H9 (cell line): ENCODE data around the gene STXBP5L. TPM values are rescaled to one million over a fixed set of nuclear protein-coding genes. Genes with fewer than 3 reads are reported as not detected.
"Not testable (repeated sequence)": the region's sequence is repeated elsewhere in the genome, so short reads cannot be mapped to it uniquely, and the experiment has no call there.

ENCODE experiments used
- DNase-seq: peaks from one replicate; pipeline ENCODE4 v3.0.0-alpha.2; 2017
- H2AFZ ChIP-seq: one replicate; pipeline ENCODE4 v1.6.1; 2013; ENCODE audit warnings: mild to moderate bottlenecking, low read length, control low read depth, moderate library complexity
- H2AK5ac ChIP-seq: 2 replicates; pipeline ENCODE4 v1.6.1; 2013; ENCODE audit warnings: low read length, control low read depth, mixed read lengths; ENCODE audit not compliant: insufficient read length
- H2BK120ac ChIP-seq: one replicate; pipeline ENCODE4 v1.6.1; 2013; ENCODE audit warnings: low read depth, mild to moderate bottlenecking, low read length, control low read depth, inconsistent platforms; ENCODE audit not compliant: poor library complexity, severe bottlenecking
- H2BK12ac ChIP-seq: 2 replicates; pipeline ENCODE4 v1.6.1; 2013; ENCODE audit warnings: low read length, control low read depth, mixed read lengths, low read depth; ENCODE audit not compliant: insufficient read length
- H2BK15ac ChIP-seq: 2 replicates; pipeline ENCODE4 v1.6.1; 2013; ENCODE audit warnings: low read depth, low read length, control low read depth
- H2BK20ac ChIP-seq: one replicate; pipeline ENCODE4 v1.6.1; 2013; ENCODE audit warnings: low read depth, mild to moderate bottlenecking, low read length, control low read depth, inconsistent platforms; ENCODE audit not compliant: poor library complexity, severe bottlenecking
- H2BK5ac ChIP-seq: 2 replicates; pipeline ENCODE4 v1.6.1; 2013; ENCODE audit warnings: low read length, control low read depth, mixed read lengths; ENCODE audit not compliant: insufficient read length
- H3K14ac ChIP-seq: 2 replicates; pipeline ENCODE4 v1.6.1; 2013; ENCODE audit warnings: low read length, control low read depth; ENCODE audit not compliant: insufficient read depth
- H3K18ac ChIP-seq: 2 replicates; pipeline ENCODE4 v1.6.1; 2013; ENCODE audit warnings: low read depth, mild to moderate bottlenecking, mixed read lengths, low read length, control low read depth; ENCODE audit not compliant: insufficient read length
- H3K23ac ChIP-seq: 2 replicates; pipeline ENCODE4 v1.6.1; 2013; ENCODE audit warnings: low read length, control low read depth, mixed read lengths, low read depth; ENCODE audit not compliant: insufficient read length
- H3K23me2 ChIP-seq: 2 replicates; pipeline ENCODE4 v1.6.1; 2013; ENCODE audit warnings: low read depth, mild to moderate bottlenecking, mixed read lengths, low read length, control low read depth; ENCODE audit not compliant: insufficient read length, poor library complexity, severe bottlenecking
- H3K27ac ChIP-seq: 2 replicates; pipeline ENCODE4 v1.5.1; 2013; ENCODE audit warnings: low read length, control low read depth, mixed read lengths, low read depth; ENCODE audit not compliant: insufficient read length
- H3K27me3 ChIP-seq: 2 replicates; pipeline ENCODE4 v1.6.1; 2013; ENCODE audit warnings: low read length, control low read depth, inconsistent platforms; ENCODE audit not compliant: insufficient read depth
- H3K4ac ChIP-seq: 2 replicates; pipeline ENCODE4 v1.6.1; 2013; ENCODE audit warnings: low read depth, mild to moderate bottlenecking, control low read depth, inconsistent platforms, low read length, moderate library complexity
- H3K4me1 ChIP-seq: 2 replicates; pipeline ENCODE4 v1.6.1; 2013; ENCODE audit warnings: low read length, control low read depth, inconsistent platforms; ENCODE audit not compliant: insufficient read depth
- H3K4me2 ChIP-seq: 2 replicates; pipeline ENCODE4 v1.6.1; 2013; ENCODE audit warnings: low read length, control low read depth, mixed read lengths; ENCODE audit not compliant: insufficient read length, insufficient read depth
- H3K56ac ChIP-seq: 2 replicates; pipeline ENCODE4 v1.6.1; 2013; ENCODE audit warnings: low read depth, mild to moderate bottlenecking, mixed read lengths, low read length, control low read depth; ENCODE audit not compliant: insufficient read length
- H3K79me1 ChIP-seq: 2 replicates; pipeline ENCODE4 v1.6.1; 2013; ENCODE audit warnings: low read depth, mild to moderate bottlenecking, moderate library complexity, low read length, control low read depth, inconsistent platforms; ENCODE audit not compliant: insufficient read depth, poor library complexity, severe bottlenecking
- H3K79me2 ChIP-seq: 2 replicates; pipeline ENCODE4 v1.6.1; 2013; ENCODE audit warnings: low read length, control low read depth, inconsistent platforms; ENCODE audit not compliant: insufficient read depth
- H3K9ac ChIP-seq: 2 replicates; pipeline ENCODE4 v1.6.1; 2013; ENCODE audit warnings: low read length, control low read depth, mixed read lengths; ENCODE audit not compliant: insufficient read length; ENCODE audit errors: extremely low read depth
- H3K9me3 ChIP-seq: one replicate; pipeline ENCODE4 v1.6.1; 2013; ENCODE audit warnings: low read depth, low read length, inconsistent platforms; ENCODE audit not compliant: control insufficient read depth
- H3T11ph ChIP-seq: one replicate; pipeline ENCODE4 v1.6.1; 2013; ENCODE audit warnings: mild to moderate bottlenecking, low read length, control low read depth, inconsistent platforms
- H4K20me1 ChIP-seq: one replicate; pipeline ENCODE4 v1.6.1; 2013; ENCODE audit not compliant: control insufficient read depth, insufficient read length, insufficient read depth
- H4K5ac ChIP-seq: 2 replicates; pipeline ENCODE4 v1.6.1; 2013; ENCODE audit warnings: low read depth, mild to moderate bottlenecking, mixed read lengths, low read length, control low read depth; ENCODE audit not compliant: insufficient read length
- H4K8ac ChIP-seq: replicated peaks from 2 replicates; pipeline ENCODE4 v1.6.1; 2013; ENCODE audit warnings: low read length, control low read depth, mixed read lengths, low read depth; ENCODE audit not compliant: insufficient read length
- H4K91ac ChIP-seq: 2 replicates; pipeline ENCODE4 v1.6.1; 2013; ENCODE audit warnings: low read depth, mild to moderate bottlenecking, moderate library complexity, mixed read lengths, low read length, control low read depth; ENCODE audit not compliant: insufficient read length
- H3K27ac Mint-ChIP-seq, 3 experiments: 2 replicates in 2 of 3; 3 replicates in 1 of 3; pipeline ENCODE4 v1.8.0; 2020 to 2021; ENCODE audit warnings: mixed read lengths in 3 of 3, mild to moderate bottlenecking in 1 of 3, moderate library complexity in 1 of 3
- H3K27me3 Mint-ChIP-seq: 2 replicates; pipeline ENCODE4 v1.8.0; 2021; ENCODE audit warnings: low read depth, mild to moderate bottlenecking, moderate library complexity, mixed read lengths
- H3K36me3 Mint-ChIP-seq, 3 experiments: 2 replicates in 2 of 3; 3 replicates in 1 of 3; pipeline ENCODE4 v1.8.0; 2020 to 2021; ENCODE audit warnings: low read depth in 3 of 3, mixed read lengths in 3 of 3; ENCODE audit not compliant: insufficient read depth in 1 of 3
- H3K4me1 Mint-ChIP-seq, 2 experiments: 2 replicates each; pipeline ENCODE4 v1.8.0; 2020; ENCODE audit warnings: mixed read lengths in 2 of 2
- H3K4me3 Mint-ChIP-seq, 2 experiments: 2 replicates in 1 of 2; 3 replicates in 1 of 2; pipeline ENCODE4 v1.8.0; 2020 to 2021; ENCODE audit warnings: mild to moderate bottlenecking in 2 of 2, mixed read lengths in 2 of 2, moderate library complexity in 1 of 2
- H3K9me3 Mint-ChIP-seq, 2 experiments: 2 replicates in 1 of 2; 3 replicates in 1 of 2; pipeline ENCODE4 v1.8.0; 2020; ENCODE audit warnings: mild to moderate bottlenecking in 2 of 2, mixed read lengths in 2 of 2, moderate library complexity in 1 of 2
- CTCF ChIP-seq: fragments of 200-600 bp; sonication (generic); conservative IDR thresholded peaks from 3 replicates; pipeline ENCODE4 v1.8.0; 2021; ENCODE audit warnings: antibody characterized with exemption, mild to moderate bottlenecking
- WGBS: extraction: QIAGEN DNeasy Blood & Tissue Kit; methylation state at CpG from one replicate; pipeline ENCODE4 v1.1.7; 2013; ENCODE audit warnings: missing lambda C conversion rate, low lambda C conversion rate, mixed read lengths; ENCODE audit not compliant: insufficient read length; ENCODE audit errors: extremely low coverage; 5-methylcytosine and 5-hydroxymethylcytosine counted together
- total RNA-seq: library from RNA; stranded (reverse); gene quantifications from 2 replicates; pipeline ENCODE4 v1.2.1, GENCODE V29; 2021

Gene STXBP5L
- total RNA-seq, 1 experiment from 2014 or later: 4.7 TPM

- H3K56ac ChIP-seq: no peak overlapping the region
- H3K4me2 ChIP-seq: no peak overlapping the region
- no CpG with 5 or more reads among the region's 2 CpGs for WGBS
- H2BK20ac ChIP-seq: no peak overlapping the region
- no peak overlapping the region for H3K27ac Mint-ChIP-seq
- no peak overlapping the region for H3K4ac ChIP-seq
- no peaks in the 10 kb centered on the region for H3K9me3 ChIP-seq
- no peak overlapping the region for H2AK5ac ChIP-seq
- H3K27me3 ChIP-seq: no peaks in the 10 kb centered on the region
- H3K79me1 ChIP-seq: no peaks in the 10 kb centered on the region
- no peaks in the 10 kb centered on the region for H3K79me2 ChIP-seq
- no peak overlapping the region for H4K5ac ChIP-seq
- H3K4me3 Mint-ChIP-seq: no peak overlapping the region
- no peak overlapping the region for H4K8ac ChIP-seq
- H3K23me2 ChIP-seq: no peaks in the 10 kb centered on the region
- H2BK120ac ChIP-seq: no peak overlapping the region
- H3K18ac ChIP-seq: no peak overlapping the region
- no peak overlapping the region for H2BK5ac ChIP-seq
- no peak overlapping the region for H2BK15ac ChIP-seq
- H3K14ac ChIP-seq: no peak overlapping the region
- H3K4me1 ChIP-seq: no peaks in the 10 kb centered on the region
- H2AFZ ChIP-seq: no peak overlapping the region
- H3K36me3 Mint-ChIP-seq: no peaks in the 10 kb centered on the region
- no peak overlapping the region for H3K9ac ChIP-seq
- no peak for DNase-seq
- H4K91ac ChIP-seq: no peak overlapping the region
- H3K4me1 Mint-ChIP-seq: no peaks in the 10 kb centered on the region
- no peak overlapping the region for H2BK12ac ChIP-seq
- no peak for TF ChIP-seq CTCF
- H3K27ac ChIP-seq: no peak overlapping the region
- H3T11ph ChIP-seq: no peak overlapping the region
- H3K27me3 Mint-ChIP-seq: no peaks in the 10 kb centered on the region
- H3K9me3 Mint-ChIP-seq: no peaks in the 10 kb centered on the region
- H4K20me1 ChIP-seq: no peaks in the 10 kb centered on the region
- no peak overlapping the region for H3K23ac ChIP-seq
Measured at GRCh38 chr3:121362035-121362734, 454.2 kb downstream of the STXBP5L start.

GRCh38 chr3:121388308-121388707, 480.3 kb downstream of the STXBP5L start:
- not testable (repeated sequence) for DNase-seq, H3K14ac ChIP-seq, H4K20me1 ChIP-seq, H3K23ac ChIP-seq, H4K5ac ChIP-seq, H3K23me2 ChIP-seq, H3K27ac Mint-ChIP-seq, H3K9me3 ChIP-seq, H3K27me3 ChIP-seq, H3K56ac ChIP-seq, H2BK20ac ChIP-seq, H3K79me1 ChIP-seq, H3K4me3 Mint-ChIP-seq, H3K4ac ChIP-seq, H3T11ph ChIP-seq, H2AFZ ChIP-seq, H2BK5ac ChIP-seq, H3K9ac ChIP-seq, H2BK120ac ChIP-seq, H3K4me1 Mint-ChIP-seq, H3K4me1 ChIP-seq, H3K18ac ChIP-seq, H3K4me2 ChIP-seq, H4K8ac ChIP-seq, H2BK15ac ChIP-seq, H3K79me2 ChIP-seq, H2BK12ac ChIP-seq, H3K27me3 Mint-ChIP-seq, H3K27ac ChIP-seq, H4K91ac ChIP-seq, H2AK5ac ChIP-seq
- peaks cover 8 to 14% of the 10 kb centered on the region in 2 experiments; a peak in 4 of 5 replicates for H3K9me3 Mint-ChIP-seq
- WGBS: no CpG with 5 or more reads among the region's 3 CpGs
- H3K36me3 Mint-ChIP-seq: peaks cover 2 to 10% (median 5%) of the 10 kb centered on the region in 3 experiments; a peak in 6 of 7 replicates
